Hematopoietic multipotent progenitor cell (in vitro differentiated cells): ENCODE data around the gene GIPC3. TPM values are rescaled to one million over a fixed set of nuclear protein-coding genes. Genes with fewer than 3 reads are reported as not detected.
"Not testable (repeated sequence)": the region's sequence is repeated elsewhere in the genome, so short reads cannot be mapped to it uniquely, and the experiment has no call there.

Experiments used
- DNase-seq, 3 donors: peaks; one replicate each; pipeline ENCODE4 v3.0.0-alpha.2; 2011 to 2015; ENCODE audit warnings: low read depth in 2 of 3, low spot score in 2 of 3
- total RNA-seq: library from RNA; depleted of rRNA; stranded (reverse); fragments of >200 nt; gene quantifications from one replicate; pipeline ENCODE4 v1.2.3, GENCODE V29; 2012

Gene GIPC3
- total RNA-seq, 1 donor: 2.4 TPM

GRCh38 chr19:3614858-3615505, 29.7 kb downstream of the GIPC3 start:
- DNase-seq: no peak

GRCh38 chr19:3615524-3616135, 30.4 kb downstream of the GIPC3 start:
- DNase-seq: no peak

- peak in 2 of 3 donors; percentile 68 to 82 for DNase-seq
Observed at GRCh38 chr19:3617463-3617862, 32.2 kb downstream of the GIPC3 start.

DNA sequence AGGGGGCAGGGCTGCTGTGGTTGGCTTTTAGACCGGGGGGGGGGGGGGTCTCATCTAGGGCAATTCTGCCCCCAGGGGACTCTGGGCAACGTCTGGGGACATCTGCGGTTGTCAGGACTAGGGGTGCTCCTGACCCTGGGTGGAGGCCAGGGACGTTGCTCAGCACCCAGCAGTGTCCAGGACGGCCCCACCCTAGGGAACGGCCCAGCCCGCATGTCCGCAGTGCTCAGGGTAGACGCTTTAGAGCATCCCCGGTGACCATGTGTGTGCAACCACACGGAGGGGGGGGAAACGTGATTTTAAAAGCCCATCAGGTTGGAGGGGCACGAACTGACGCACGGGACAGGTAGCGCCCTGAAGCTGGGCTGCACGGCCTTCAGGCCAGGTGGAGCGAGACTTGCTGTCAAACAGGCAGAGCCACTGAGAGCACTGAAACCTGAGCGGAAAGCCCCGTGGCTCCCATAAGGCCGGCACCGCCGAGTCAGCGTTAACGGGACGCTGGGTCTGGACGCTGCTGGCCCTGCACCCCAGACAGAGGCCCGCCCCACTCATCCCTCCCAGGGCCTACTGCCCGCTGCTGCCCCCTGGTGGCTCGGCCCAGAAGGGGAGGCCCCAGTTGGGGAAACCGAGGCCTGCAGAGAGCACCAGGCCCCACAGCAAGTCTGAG, 33.0 kb downstream of the GIPC3 start:
- DNase-seq: peak in 1 of 3 donors; percentile 52

DNA sequence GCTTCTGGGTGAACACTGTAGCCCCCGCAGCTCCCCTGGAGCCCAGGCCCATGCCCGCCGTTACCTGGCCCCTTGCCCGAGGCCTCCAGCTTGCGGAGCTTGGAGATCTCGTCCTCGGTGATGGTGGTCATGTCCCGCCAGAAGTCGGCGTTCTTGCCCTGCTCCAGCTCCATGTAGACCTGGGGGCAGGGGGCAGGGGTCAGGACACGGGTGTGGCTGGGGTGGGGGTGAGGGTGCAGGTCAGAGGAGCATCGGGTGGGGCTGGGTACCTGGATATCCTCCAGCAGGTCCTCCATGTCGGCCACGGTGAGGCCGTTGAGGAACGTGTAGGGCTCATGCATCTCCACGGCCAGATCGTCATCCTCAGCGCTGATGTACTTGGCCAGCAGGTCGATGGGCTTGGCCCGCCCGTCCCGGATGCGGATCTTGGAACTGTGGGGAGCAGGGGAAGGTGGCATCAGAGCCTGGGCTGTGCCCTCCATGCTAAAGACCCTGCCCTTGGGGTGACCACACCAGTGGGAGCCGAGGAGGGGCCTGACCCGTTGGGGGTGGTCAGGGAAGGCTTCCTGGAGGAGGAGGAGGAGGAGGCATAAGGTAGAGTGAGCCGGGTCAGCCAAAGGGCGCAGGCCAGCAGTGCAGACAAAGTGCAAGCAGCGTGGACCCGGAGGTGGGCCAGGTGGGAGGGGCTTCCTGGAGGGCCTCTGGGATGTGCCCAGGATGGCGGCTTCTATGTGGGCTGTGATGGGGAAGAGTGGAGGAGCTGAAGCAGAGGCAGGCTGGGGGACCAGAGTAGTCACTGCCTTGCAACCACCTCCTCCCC, 33.7 kb downstream of the GIPC3 start:
- no peak for DNase-seq

DNA sequence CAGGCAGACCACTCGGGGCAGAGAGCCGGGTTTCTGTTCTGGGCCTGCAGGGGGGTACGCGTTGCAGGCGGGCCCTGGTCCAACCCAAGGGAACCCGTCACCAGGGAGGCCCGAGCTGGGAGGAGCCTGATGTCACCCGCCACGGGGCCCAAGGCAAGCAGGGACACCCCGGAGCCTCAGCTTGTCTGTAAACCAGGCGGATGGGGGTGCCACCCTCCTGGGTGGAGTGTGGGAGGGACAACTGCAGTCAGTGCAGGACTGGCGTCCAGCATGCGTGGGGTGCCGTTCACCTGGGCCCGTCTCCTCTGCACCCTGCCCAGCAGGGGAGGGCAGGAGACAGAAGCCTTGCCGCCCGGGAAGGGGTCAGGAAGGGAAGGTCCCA, 34.3 kb downstream of the GIPC3 start:
- DNase-seq: no peak

DNA sequence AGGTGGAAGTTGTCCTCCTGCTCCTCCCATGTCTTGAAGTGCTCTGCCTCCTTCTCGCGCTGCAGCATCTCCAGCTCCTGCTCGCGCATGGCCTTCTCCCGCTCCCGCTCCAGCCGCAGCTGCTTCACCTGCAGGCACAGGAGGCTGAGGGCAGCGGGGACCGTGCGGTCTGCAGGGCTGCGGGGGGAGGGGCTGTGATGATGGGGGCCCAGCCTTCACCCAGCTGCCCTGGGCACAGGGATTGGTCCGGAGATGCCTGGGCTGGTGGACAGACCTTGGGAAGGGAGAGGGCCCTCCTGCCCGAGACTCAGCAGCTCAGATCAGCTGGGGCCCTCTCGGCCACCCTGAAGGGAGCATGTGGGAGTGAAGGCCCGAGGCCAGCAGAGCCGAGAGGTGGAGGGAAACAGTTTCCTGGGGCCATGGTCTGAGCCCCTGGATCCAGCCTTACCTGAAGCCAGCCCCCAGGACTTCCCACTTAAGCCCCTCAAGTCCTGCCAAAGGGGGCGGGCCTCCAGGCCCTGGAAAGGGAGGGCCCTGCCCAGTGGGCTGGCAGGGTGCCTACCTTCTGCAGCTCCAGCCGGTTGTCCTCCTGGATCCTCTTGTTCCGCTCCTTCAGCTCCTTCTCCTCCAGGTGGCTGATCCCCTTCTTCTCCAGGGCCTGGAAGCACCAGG, 35.0 kb downstream of the GIPC3 start:
- DNase-seq: no peak

GRCh38 chr19:3620817-3621547, 35.7 kb downstream of the GIPC3 start:
- no peak for DNase-seq

GRCh38 chr19:3621689-3622088, 36.4 kb downstream of the GIPC3 start:
- DNase-seq: no peak

- no peak for DNase-seq
Observed at GRCh38 chr19:3622224-3622623, 36.9 kb downstream of the GIPC3 start.

GRCh38 chr19:3623716-3624115, 38.4 kb downstream of the GIPC3 start:
- DNase-seq: no peak

GRCh38 chr19:3625996-3626472, 40.8 kb downstream of the GIPC3 start:
- DNase-seq: no peak

GRCh38 chr19:3626473-3627350, 41.4 kb downstream of the GIPC3 start, which contains the start of gene CACTIN:
Gene CACTIN (minus strand): TSS chr19:3626790. CDS start chr19:3626762, 28 bp downstream.
- peak; percentile 97 to 99 (median 98) for DNase-seq

- no peak for DNase-seq
Observed at GRCh38 chr19:3627351-3627723, 42.1 kb downstream of the GIPC3 start.

DNA sequence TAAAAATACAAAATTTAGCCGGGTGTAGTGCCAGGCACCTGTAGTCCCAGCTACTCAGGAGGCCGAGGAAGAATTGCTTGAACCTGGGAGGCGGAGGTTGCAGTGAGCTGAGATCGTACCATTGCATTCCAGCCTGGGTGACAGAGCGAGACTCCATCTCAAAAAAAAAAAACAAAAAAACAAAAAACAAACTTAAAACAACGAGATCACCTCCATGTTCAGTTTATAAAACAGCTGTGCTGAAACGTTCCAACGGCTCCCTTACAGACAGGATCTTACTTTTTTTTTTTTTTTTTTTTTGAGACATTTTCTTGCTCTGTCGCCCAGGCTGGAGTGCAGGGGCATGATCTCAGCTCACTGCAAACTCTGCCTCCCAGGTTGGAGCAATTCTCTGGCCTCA, 43.5 kb downstream of the GIPC3 start:
- DNase-seq: not testable (repeated sequence)

DNA sequence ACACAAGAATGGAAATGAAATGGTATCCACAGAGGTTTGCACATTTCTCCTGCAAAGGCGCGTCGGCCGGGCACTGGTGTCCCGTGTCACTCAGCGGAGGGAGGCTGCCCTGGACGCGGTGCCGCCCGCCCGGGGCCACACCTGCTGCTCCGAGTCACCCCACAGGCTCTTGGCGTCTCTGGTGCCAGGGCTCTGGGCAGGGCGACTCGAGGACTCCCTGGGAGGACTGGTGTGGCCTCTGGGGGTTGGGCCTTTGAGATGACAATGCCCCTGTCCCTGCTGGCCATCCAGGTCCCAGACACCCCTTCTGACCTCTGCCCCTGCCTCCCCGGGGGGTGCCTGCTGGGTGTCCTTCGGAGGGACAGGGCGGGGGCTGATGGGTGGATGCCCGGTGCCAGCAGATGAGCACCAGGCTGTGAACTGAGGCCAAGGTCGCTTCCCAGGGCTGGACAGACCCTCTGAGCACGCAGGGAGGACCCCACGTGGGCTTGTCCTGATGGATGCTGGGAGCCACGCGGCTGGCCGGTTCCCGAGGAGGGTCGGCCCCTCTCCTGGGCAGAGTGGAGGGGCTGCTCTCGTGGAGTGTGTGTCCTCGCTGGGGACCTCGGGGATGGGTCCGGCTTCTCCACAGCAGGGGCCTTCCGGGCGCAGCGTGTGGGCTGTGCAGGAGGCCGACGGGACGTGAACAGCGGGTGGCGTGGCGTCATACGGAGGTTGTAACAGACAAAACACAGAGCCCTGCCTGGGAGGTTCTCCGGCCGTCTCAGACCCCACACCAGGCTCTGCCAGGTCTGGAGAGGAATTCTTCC, 46.0 kb downstream of the GIPC3 start:
- no peak for DNase-seq

DNA sequence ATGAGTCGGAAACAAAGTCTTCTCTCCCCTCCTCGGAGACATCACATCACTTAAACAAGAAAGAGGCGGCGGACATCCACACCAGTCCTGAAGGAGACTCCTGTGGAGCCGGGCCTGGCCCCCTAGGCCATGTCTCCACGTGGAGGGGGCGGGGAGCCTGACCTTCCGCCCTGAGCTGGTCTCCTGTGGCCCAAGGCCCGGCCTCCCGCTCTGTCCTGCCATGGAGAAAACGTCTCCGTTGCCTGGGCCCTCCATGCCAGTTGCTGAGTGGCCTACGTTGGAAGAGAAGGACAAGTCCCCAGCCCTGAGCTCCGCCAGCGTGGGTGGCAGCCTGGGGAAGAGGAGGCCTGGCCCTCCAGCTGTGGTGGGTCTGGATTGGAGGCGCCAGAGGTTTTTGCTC, 46.8 kb downstream of the GIPC3 start:
- no peak for DNase-seq
